SU-DHL-6 (cell line): Measurements from ENCODE around the gene BORCS8.

Experiments
- CTCF ChIP-seq: fragments of 200-600 bp; sonication (generic); IDR thresholded peaks from one replicate; pipeline ENCODE4 v1.5.1; 2017; ENCODE audit warnings: antibody characterized with exemption, mild to moderate bottlenecking, low read length, moderate library complexity; ENCODE audit not compliant: insufficient read depth, poor library complexity, severe bottlenecking
- EZH2phosphoT487 ChIP-seq: fragments of 200-600 bp; sonication (generic), shearing (Covaris generic); conservative IDR thresholded peaks from 2 replicates; pipeline ENCODE4 v1.6.1; 2018; ENCODE audit warnings: mild to moderate bottlenecking, antibody characterized with exemption, low read length, moderate library complexity, mixed read lengths

GRCh38 chr19:19212916-19213315 is 21.0 kb upstream of the BORCS8 start:
- TF ChIP-seq CTCF: no peak
- no peak for TF ChIP-seq EZH2phosphoT487
